HL-60 (cell line): ENCODE measurements around the gene CFAP61.

Experiments used
- DNase-seq, 2 experiments: peaks; one replicate each; pipeline ENCODE4 v3.0.0-alpha.2; 2010 to 2020; ENCODE audit warnings: low read depth in 1 of 2, low spot score in 1 of 2
- H3K27ac ChIP-seq: fragments of 250-450 bp; sonication (Bioruptor Pico); replicated peaks from 2 replicates; pipeline ENCODE4 v1.5.1; 2020; ENCODE audit warnings: mild to moderate bottlenecking, moderate library complexity
- H3K27me3 ChIP-seq: fragments of 250-450 bp; sonication (Bioruptor Pico); 2 replicates; pipeline ENCODE4 v1.5.1; 2021; ENCODE audit warnings: mild to moderate bottlenecking, moderate library complexity; ENCODE audit not compliant: insufficient read depth, poor library complexity, severe bottlenecking
- H3K4me3 ChIP-seq: replicated peaks from 2 replicates; pipeline ENCODE4 v1.5.1; 2011; ENCODE audit warnings: mild to moderate bottlenecking, control low read depth, low read length; ENCODE audit not compliant: insufficient read depth
- GABPA ChIP-seq: IDR thresholded peaks from 2 replicates; pipeline ENCODE4 v1.6.1; 2012; ENCODE audit warnings: low read depth
- POLR2AphosphoS5 ChIP-seq: IDR thresholded peaks from 2 replicates; pipeline ENCODE4 v1.6.1; 2012; ENCODE audit warnings: low read depth
- SPI1 ChIP-seq: IDR thresholded peaks from 2 replicates; pipeline ENCODE4 v1.6.1; 2012; ENCODE audit warnings: low read depth, mild to moderate bottlenecking, borderline replicate concordance
- TF ChIP-seq, protein P1 (sequence below): IDR thresholded peaks from one replicate; pipeline ENCODE4 v1.5.1; 2011; ENCODE audit warnings: low read length, control low read depth, inconsistent platforms; ENCODE audit not compliant: insufficient read depth
- TF ChIP-seq, protein P2 (sequence below): IDR thresholded peaks from 2 replicates; pipeline ENCODE4 v1.6.1; 2012; ENCODE audit warnings: low read depth; ENCODE audit not compliant: insufficient replicate concordance

The CFAP61 gene

DNA sequence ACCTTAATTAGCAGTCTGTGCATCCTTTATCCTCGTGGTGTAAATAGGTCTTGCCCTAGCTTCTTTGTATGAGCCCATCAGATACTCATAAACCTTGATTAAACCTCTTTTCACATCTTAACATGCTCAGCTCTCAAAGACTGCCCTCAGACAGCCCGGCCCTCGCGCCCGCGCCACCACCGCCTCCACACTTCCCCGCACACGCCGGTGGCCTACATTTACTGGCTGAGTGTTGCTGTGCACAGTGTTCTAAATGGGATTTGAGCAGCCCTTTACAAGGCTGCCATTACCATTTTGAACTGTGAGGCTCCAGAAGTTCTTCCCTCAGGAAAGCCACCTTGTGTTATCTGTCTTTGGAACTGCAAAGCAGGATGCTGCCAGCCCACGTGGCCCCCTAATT, 252.6 kb downstream of the CFAP61 start:
- Histone ChIP-seq H3K4me3 (no peak overlapping the region), H3K27me3 (no peaks in the 10 kb centered on the region), H3K27ac (no peak overlapping the region)
- TF ChIP-seq, protein P1, sequence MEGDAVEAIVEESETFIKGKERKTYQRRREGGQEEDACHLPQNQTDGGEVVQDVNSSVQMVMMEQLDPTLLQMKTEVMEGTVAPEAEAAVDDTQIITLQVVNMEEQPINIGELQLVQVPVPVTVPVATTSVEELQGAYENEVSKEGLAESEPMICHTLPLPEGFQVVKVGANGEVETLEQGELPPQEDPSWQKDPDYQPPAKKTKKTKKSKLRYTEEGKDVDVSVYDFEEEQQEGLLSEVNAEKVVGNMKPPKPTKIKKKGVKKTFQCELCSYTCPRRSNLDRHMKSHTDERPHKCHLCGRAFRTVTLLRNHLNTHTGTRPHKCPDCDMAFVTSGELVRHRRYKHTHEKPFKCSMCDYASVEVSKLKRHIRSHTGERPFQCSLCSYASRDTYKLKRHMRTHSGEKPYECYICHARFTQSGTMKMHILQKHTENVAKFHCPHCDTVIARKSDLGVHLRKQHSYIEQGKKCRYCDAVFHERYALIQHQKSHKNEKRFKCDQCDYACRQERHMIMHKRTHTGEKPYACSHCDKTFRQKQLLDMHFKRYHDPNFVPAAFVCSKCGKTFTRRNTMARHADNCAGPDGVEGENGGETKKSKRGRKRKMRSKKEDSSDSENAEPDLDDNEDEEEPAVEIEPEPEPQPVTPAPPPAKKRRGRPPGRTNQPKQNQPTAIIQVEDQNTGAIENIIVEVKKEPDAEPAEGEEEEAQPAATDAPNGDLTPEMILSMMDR, result no peak
- TF ChIP-seq SPI1 (no peak), POLR2AphosphoS5 (no peak), GABPA (no peak)
- TF ChIP-seq, protein P2, sequence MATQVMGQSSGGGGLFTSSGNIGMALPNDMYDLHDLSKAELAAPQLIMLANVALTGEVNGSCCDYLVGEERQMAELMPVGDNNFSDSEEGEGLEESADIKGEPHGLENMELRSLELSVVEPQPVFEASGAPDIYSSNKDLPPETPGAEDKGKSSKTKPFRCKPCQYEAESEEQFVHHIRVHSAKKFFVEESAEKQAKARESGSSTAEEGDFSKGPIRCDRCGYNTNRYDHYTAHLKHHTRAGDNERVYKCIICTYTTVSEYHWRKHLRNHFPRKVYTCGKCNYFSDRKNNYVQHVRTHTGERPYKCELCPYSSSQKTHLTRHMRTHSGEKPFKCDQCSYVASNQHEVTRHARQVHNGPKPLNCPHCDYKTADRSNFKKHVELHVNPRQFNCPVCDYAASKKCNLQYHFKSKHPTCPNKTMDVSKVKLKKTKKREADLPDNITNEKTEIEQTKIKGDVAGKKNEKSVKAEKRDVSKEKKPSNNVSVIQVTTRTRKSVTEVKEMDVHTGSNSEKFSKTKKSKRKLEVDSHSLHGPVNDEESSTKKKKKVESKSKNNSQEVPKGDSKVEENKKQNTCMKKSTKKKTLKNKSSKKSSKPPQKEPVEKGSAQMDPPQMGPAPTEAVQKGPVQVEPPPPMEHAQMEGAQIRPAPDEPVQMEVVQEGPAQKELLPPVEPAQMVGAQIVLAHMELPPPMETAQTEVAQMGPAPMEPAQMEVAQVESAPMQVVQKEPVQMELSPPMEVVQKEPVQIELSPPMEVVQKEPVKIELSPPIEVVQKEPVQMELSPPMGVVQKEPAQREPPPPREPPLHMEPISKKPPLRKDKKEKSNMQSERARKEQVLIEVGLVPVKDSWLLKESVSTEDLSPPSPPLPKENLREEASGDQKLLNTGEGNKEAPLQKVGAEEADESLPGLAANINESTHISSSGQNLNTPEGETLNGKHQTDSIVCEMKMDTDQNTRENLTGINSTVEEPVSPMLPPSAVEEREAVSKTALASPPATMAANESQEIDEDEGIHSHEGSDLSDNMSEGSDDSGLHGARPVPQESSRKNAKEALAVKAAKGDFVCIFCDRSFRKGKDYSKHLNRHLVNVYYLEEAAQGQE, result no peak
- DNase-seq, result no peak

DNA sequence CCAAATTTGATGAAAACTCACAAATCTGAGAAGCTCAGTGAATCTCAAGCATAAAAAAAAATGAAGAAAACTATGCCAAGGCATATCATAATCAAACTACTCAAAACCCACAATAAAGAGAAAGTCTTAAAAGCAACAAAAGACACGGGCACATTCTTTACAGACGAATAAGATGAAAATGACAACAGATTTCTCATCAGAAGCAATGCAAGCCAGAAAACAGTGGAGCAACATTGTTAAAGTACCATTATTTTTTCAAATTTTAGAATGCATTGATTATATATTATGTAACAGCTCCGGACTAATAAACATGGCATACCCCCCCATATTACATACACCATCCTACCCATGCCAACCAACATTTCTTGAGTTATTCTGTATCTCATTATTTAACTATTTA, 260.2 kb downstream of the CFAP61 start:
- Histone ChIP-seq H3K27me3 (no peaks in the 10 kb centered on the region), H3K27ac (no peak overlapping the region)
- TF ChIP-seq, protein P2, result no peak
- TF ChIP-seq, protein P1, result no peak
- no peak for TF ChIP-seq GABPA
- TF ChIP-seq POLR2AphosphoS5, result no peak
- TF ChIP-seq SPI1, result no peak

DNA sequence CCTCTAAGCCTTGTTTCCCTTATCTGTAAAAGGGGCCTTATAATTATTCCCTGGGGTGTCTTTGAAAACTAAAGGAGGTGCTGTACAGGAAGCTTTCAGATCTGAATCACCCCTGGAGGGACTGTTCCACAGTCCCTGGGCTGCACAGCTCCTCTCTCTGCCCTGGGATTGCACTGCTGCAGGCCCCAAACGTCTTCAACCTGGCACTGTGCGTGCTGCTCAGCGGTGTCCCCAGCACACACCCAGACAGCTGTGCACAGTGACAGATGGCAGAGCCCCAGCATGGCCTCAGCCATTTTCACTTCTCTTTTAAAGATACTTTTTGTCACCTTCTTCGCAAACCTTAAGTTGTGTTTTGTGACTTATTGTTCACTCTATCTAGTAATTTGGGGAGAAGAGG, 264.9 kb downstream of the CFAP61 start:
- TF ChIP-seq POLR2AphosphoS5, result 0 out of 2 replicates have a peak, but pooled peaks have one; percentile 20
- no peak for TF ChIP-seq GABPA
- no peak for TF ChIP-seq SPI1
- Histone ChIP-seq H3K27me3 (no peaks in the 10 kb centered on the region), H3K27ac (peak overlapping the region; percentile 11; the same call in 1 of the 2 replicates), H3K4me3 (no peak overlapping the region)
- peak in 1 of 2 experiments; percentile 49 for DNase-seq

More for the DNA sequence above, 260.2 kb downstream of the CFAP61 start:
- no peak overlapping the region for H3K4me3 ChIP-seq
- no peak for DNase-seq

DNA sequence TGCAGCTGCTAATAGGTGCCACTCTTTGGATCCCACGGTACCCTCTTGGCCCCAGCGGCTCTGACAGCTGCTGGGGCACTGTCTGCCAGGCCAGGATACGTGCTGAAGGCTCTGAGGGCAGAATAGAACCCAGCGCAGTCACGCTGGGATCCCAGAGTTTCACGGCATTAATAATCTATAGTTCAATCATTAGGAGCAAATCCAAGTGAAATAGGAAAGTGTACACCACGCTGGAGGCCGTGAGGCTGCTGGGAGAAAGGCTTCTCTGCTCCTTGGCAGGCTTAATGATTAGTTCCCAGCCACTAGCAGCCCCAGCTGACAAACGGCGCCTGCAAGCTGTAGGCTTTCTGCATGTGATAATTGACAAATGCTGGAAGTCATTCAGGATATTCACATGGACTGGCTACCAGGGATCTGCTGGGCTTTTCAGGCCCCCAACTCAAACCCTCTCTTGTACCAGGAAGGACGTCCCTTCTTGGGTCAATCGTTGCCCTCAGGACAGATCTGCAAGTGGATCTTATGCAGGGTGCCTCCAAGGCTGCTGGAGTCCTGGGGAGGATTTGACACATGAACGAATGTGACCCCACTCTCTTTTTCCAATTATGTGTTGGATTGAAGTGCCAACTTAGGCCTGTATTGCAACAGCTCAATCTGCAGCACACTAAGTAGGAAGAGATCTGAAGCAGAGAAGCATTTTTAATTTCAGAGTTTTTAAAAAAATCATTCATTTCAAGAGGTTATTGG, 265.5 kb downstream of the CFAP61 start:
- no peak for DNase-seq
- peak overlapping the region; percentile 73 for H3K27ac ChIP-seq
- no peak for TF ChIP-seq SPI1
- no peak for TF ChIP-seq GABPA
- TF ChIP-seq, protein P1, result no peak
- TF ChIP-seq, protein P2, result no peak
- TF ChIP-seq POLR2AphosphoS5, result no peak
- H3K4me3 ChIP-seq, result no peak overlapping the region
- no peaks in the 10 kb centered on the region for H3K27me3 ChIP-seq
